Uterus (tissue), 4 donors: Measurements from ENCODE around the gene OR8B8. TPM values are rescaled to one million over a fixed set of nuclear protein-coding genes. Genes with fewer than 3 reads are reported as not detected.

Experiments
- DNase-seq, 2 donors: peaks; one replicate each; pipeline ENCODE4 v3.0.0-alpha.2; 2019 to 2020
- H3K27ac ChIP-seq, 2 donors: fragments of 200-600 bp; sonication (generic); 1 replicate in 1 of 2; 2 replicates in 1 of 2; pipeline ENCODE4 v1.5.1; 2016 to 2018
- H3K27me3 ChIP-seq, 2 donors: fragments of 200-600 bp; sonication (generic); one replicate each; pipeline ENCODE4 v1.5.1; 2018 to 2019; ENCODE audit warnings: control low read depth in 1 of 2
- H3K36me3 ChIP-seq, 2 donors: fragments of 200-600 bp; sonication (generic); one replicate each; pipeline ENCODE4 v1.5.1; 2019; ENCODE audit warnings: control low read depth in 1 of 2
- H3K4me1 ChIP-seq, 2 donors: fragments of 200-600 bp; sonication (generic); one replicate each; pipeline ENCODE4 v1.5.1; 2018 to 2019; ENCODE audit warnings: control low read depth in 1 of 2
- H3K4me3 ChIP-seq, 2 donors: fragments of 200-600 bp; sonication (generic); 1 replicate in 1 of 2; 2 replicates in 1 of 2; pipeline ENCODE4 v1.5.1; 2018 to 2019; ENCODE audit warnings: mild to moderate bottlenecking in 1 of 2
- H3K9me3 ChIP-seq, 2 donors: fragments of 200-600 bp; sonication (generic); one replicate each; pipeline ENCODE4 v1.5.1; 2019; ENCODE audit warnings: control low read depth in 1 of 2
- POLR2A ChIP-seq, 2 donors: fragments of 450-650 bp; IDR thresholded peaks; one replicate each; pipeline ENCODE4 v1.6.1; 2016; ENCODE audit warnings: antibody characterized with exemption in 2 of 2, mild to moderate bottlenecking in 1 of 2, moderate library complexity in 1 of 2
- intact Hi-C: fragments of 100-400 bp; cut with DNase I; formaldehyde crosslinking; loops from one replicate; pipeline ENCODE4 v1.15.1; 2023; ENCODE audit warnings: low total_unique reads
- total RNA-seq, 4 donors: library from RNA; depleted of rRNA in 3 of 4; stranded (reverse); fragments of >200 nt in 3 of 4; gene quantifications; one replicate each; pipeline versions ENCODE4 v1.1.0 to v1.2.4, GENCODE V29; 2014 to 2023
- TF ChIP-seq, protein P1 (sequence below), 4 experiments: fragments of 200-600 bp in 2 of 4; fragments of 450-650 bp in 2 of 4; sonication (generic) in 2 of 4; IDR thresholded peaks; one replicate each; pipeline ENCODE4 v1.5.1; 2016 to 2019; ENCODE audit warnings: antibody characterized with exemption in 4 of 4, mild to moderate bottlenecking in 2 of 4, moderate library complexity in 1 of 4
- donor health status: DM: yes; HTN: yes; CAD: no.

Gene OR8B8, protein sequence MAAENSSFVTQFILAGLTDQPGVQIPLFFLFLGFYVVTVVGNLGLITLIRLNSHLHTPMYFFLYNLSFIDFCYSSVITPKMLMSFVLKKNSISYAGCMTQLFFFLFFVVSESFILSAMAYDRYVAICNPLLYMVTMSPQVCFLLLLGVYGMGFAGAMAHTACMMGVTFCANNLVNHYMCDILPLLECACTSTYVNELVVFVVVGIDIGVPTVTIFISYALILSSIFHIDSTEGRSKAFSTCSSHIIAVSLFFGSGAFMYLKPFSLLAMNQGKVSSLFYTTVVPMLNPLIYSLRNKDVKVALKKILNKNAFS
- total RNA-seq = not detected

DNA sequence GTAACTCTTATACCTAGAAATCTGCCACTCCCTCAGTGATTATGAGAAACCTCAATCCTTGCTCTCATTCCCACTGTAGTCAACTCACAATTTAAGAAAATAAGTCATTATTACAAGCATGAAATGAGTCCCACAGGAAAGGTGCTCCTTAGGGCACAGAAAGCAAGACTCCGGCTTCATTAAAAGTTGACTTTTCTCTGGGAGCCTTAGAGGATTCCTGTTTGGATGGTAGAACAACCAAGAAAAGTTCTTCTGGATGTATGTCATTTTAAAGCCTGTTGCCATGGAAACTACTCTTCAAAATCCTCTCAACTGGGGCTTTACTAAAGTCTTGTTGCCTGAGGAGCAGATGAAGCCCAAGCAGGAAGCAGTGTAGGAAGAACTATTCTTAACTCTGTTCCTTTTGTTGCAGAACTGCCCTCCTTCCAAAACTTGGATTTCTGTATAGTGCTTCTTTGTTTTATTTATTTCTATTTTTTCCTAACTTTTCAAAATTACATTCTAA, at the start of gene OR8B8:
OR8B8 (minus strand) TSS at position 51 of the 505 bp plus-strand sequence. CDS start 4,611 bp downstream, outside the sequence.
- H3K36me3 ChIP-seq = no peaks in the 10 kb centered on the region
- TF ChIP-seq, protein P1, sequence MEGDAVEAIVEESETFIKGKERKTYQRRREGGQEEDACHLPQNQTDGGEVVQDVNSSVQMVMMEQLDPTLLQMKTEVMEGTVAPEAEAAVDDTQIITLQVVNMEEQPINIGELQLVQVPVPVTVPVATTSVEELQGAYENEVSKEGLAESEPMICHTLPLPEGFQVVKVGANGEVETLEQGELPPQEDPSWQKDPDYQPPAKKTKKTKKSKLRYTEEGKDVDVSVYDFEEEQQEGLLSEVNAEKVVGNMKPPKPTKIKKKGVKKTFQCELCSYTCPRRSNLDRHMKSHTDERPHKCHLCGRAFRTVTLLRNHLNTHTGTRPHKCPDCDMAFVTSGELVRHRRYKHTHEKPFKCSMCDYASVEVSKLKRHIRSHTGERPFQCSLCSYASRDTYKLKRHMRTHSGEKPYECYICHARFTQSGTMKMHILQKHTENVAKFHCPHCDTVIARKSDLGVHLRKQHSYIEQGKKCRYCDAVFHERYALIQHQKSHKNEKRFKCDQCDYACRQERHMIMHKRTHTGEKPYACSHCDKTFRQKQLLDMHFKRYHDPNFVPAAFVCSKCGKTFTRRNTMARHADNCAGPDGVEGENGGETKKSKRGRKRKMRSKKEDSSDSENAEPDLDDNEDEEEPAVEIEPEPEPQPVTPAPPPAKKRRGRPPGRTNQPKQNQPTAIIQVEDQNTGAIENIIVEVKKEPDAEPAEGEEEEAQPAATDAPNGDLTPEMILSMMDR (IDR thresholded peaks at IDR 0.05) = no peak
- TF ChIP-seq POLR2A (IDR thresholded peaks at IDR 0.05) = no peak
- no peak within 1 kb of the TSS for H3K27ac ChIP-seq
- intact Hi-C loops = no loop called here
- H3K4me1 ChIP-seq = no peaks in the 10 kb centered on the region
- H3K9me3 ChIP-seq = no peaks in the 10 kb centered on the region
- H3K27me3 ChIP-seq = no peaks in the 10 kb centered on the region
- no peak within 1 kb of the TSS for H3K4me3 ChIP-seq
- no peak for DNase-seq

DNA sequence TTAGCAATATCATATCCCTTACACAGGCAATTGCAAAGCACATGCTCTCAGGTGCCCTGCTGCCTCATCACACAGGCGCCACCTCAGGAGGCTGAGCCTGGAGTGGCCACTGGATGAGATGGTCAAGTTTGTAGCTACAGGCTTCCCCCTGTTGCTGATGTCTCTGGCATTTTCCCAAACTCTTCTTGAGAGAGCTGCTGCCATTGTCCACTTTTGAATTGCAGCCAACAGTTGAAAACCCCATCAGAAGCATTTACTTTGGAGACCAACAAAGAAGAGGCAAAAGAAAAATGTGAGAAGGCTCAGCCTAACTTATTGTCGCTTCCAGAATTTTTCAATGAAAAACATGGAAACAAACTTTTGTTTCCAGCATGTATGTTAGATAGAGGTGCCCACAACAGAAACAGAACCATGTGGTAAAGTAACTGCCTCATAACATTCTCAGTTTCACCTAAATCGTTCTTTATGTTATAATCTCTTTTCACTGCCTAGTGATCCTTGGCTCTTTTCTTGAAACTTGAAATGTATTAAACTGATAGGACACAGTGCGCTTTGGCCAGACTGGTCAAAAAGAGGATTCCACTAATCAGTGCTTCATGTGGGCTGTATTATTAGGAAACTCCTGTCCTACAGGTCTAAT, 47.6 kb upstream of the OR8B8 start:
- no peak for DNase-seq
- TF ChIP-seq POLR2A (IDR thresholded peaks at IDR 0.05) = no peak
- TF ChIP-seq, protein P1 (IDR thresholded peaks at IDR 0.05) = no peak
- H3K27me3 ChIP-seq = no peaks in the 10 kb centered on the region

DNA sequence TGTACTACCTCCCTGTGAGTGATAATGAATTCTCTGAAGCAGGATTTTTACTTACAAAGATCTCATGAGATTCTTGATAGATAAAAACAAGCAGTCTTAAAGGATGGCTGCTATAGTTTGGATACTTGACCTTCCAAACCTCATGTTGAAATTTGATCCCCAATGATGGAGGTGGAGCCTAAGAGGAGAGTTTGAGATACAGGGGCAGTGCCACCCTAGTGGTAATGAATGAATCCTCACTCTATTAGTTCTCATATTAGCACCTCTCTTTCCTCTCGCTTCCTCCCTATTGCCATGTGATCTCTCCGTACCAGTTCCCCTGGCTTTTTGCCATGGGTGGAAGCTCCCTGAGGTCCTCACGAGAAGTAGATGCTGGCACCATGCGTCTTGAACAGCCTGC, 37.9 kb upstream of the OR8B8 start:
- TF ChIP-seq, protein P1 (IDR thresholded peaks at IDR 0.05) = no peak
- TF ChIP-seq POLR2A (IDR thresholded peaks at IDR 0.05) = no peak
- DNase-seq = no peak
- intact Hi-C loops = no loop called here

More for the DNA sequence above, 47.6 kb upstream of the OR8B8 start:
- no peak overlapping the region for H3K27ac ChIP-seq
- no peaks in the 10 kb centered on the region for H3K9me3 ChIP-seq
- no peak overlapping the region for H3K4me3 ChIP-seq
- H3K4me1 ChIP-seq = no peaks in the 10 kb centered on the region
- H3K36me3 ChIP-seq = no peaks in the 10 kb centered on the region
- intact Hi-C loops = no loop called here

DNA sequence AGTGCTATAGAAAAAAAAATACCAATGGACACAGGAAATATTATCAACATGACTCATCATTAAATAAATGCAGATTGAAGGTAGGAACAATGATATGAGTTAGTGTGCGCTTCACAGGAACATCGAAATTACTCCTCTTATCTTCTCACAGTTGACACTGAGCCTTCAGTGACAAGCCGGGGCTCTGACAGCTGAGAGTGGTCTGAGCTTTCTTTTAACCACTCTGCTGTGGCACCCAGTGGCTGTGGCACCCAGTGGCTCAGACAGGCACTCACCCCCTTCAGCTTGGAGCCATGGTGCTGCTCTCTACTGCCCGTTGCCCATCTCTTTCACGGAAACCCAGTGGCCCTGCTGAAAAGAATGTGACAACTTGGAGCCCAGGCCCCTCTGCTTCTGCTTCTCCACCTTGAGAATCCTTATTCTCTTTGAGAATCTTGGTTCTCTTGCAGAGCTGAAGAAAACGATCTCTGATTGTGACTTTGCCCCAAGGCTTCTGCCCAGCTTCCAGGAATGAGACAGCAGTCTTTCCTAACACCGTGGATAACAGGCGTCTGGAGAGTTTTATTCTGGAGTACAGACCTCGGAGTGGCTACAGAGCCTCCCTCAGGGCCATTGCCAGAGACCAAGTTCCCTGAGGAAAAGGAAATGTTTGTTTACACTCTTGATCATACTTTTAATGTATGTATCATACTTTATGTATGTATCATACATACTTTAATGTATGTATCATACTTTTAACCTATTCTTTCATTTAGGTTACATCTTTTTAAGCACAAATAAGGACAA, 37.1 kb upstream of the OR8B8 start:
- intact Hi-C loops = no loop called here
- Histone ChIP-seq H3K27ac (no peak overlapping the region), H3K9me3 (no peaks in the 10 kb centered on the region), H3K4me1 (no peaks in the 10 kb centered on the region), H3K4me3 (no peak overlapping the region), H3K36me3 (no peaks in the 10 kb centered on the region), H3K27me3 (no peaks in the 10 kb centered on the region)
- TF ChIP-seq, protein P1 (IDR thresholded peaks at IDR 0.05) = no peak
- no peak for DNase-seq

More for the DNA sequence above, 37.9 kb upstream of the OR8B8 start:
- Histone ChIP-seq H3K27ac (no peak overlapping the region), H3K4me3 (no peak overlapping the region), H3K9me3 (no peaks in the 10 kb centered on the region), H3K36me3 (no peaks in the 10 kb centered on the region), H3K4me1 (no peaks in the 10 kb centered on the region), H3K27me3 (no peaks in the 10 kb centered on the region)
